OCI-M1 (cell line): Measurements from ENCODE around the gene DNAH2.

Experiments used
- DNase-seq: peaks from one replicate; lab custom pipeline; 2025; lab: John Stamatoyannopoulos, UW

Gene DNAH2

GRCh38 chr17:7864995-7865650, 147.6 kb downstream of the DNAH2 start:
- DNase-seq, result no peak

GRCh38 chr17:7867881-7868329, 150.4 kb downstream of the DNAH2 start:
- DNase-seq, result no peak

- no peak for DNase-seq
Measured at GRCh38 chr17:7873051-7873450, 155.5 kb downstream of the DNAH2 start.

DNA sequence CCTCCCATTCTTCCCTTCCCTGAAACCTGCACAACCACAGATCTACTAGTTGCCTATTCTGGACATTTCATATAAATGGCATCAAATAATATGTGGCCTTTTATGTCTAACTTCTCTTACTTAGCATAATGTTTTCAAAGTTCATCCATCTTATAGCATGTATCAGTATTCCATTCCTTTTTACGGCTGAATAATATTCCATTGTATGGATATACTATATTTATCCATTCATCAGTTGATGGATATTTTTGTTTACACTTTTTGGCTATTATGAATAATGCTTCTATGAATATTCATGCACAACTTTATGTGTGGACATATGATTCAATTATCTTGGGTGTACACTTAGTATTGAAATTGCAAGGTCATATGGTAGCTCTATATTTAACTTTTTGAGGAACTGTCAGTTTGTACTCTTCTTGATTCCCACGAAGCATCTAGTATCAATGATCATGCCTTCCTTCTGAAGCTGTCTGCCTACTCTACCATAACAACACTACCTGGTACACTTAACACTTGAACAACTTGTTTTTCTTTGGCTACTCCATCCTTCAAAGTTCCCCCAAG, 158.3 kb downstream of the DNAH2 start:
- no peak for DNase-seq

DNA sequence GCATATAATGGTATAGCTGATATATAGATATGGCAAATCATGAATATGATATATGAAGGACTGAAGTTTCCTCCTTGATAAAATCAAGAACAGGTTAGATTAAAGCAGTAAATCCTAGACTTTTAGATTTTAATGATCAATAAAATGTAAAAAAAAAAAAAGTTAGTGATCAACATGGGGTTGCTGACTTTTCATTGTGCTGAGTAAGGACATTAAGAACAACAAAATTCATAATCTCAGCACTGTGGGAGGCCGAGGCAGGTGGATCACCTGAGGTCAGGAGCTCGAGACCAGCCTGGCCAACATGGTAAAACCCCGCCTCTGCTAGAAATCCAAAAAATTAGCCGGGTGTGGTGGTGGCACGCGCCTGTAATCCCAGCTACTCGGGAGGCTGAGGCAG, 160.7 kb downstream of the DNAH2 start:
- no peak for DNase-seq

- peak; percentile 77 for DNase-seq
Measured at GRCh38 chr17:7880076-7880868, 162.7 kb downstream of the DNAH2 start.

GRCh38 chr17:7881276-7882054, 163.9 kb downstream of the DNAH2 start:
- DNase-seq, result peak; percentile 74

DNA sequence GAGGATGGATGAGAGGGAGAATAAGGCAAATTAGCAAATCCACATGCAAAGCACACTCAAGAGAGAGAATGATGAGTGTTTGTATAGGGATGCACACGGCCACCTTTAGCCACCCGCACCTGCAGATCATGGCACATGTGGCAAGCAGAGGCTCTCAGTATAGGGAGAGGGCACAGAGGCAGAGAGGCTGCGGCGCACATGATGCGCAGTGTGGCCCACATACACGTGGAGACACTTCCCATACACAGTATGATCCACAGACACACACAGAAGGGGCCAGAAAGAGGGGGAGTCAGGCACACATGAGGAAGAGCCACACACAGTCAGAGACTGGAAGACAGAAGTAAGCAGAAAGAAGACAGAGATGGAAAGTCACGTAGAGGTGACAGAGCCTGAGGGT, 164.5 kb downstream of the DNAH2 start:
- no peak for DNase-seq

DNA sequence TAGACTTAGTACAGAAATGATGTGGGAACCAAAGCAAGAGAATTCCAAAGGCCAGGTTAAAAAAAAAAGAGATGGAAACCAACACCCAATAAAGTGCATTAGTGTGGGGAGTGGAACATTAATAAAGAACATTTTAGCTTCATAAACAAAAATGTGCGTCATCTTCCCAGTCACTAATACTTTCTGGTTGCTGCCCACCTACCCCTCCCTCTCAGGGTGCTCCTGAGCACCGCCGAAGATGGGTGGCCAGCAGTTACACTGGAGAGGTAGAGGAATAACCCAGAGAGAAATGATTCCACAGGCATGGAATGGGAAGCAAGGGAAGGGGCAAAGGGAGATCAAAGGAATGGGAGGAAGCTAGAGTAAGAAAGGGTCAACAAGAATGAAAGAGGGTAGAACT, 165.1 kb downstream of the DNAH2 start:
- no peak for DNase-seq
